Calu3 (cell line): ENCODE data around the gene MLPH. TPM values are rescaled to one million over a fixed set of nuclear protein-coding genes. Genes with fewer than 3 reads are reported as not detected.

Experiments used
- BruUV-seq: library from RNA; stranded (reverse); fragments of 400-500 nt; replicated peaks from 2 replicates; lab custom pipeline; 2021; lab: Mats Ljungman, UMichigan
- CTCF ChIA-PET: fragments of 300-600 bp; sonication (Branson Sonifier 250); formaldehyde crosslinking; loops from one replicate; lab custom pipeline; 2022; ENCODE audit warnings: antibody characterized with exemption; lab: Charles Lee
- DNase-seq: peaks from one replicate; pipeline ENCODE4 v3.0.0; 2022
- H3K27ac Mint-ChIP-seq: one replicate; pipeline ENCODE4 v1.8.0; 2022; ENCODE audit warnings: mixed read lengths; ENCODE audit not compliant: unreplicated experiment
- H3K27me3 Mint-ChIP-seq: one replicate; pipeline ENCODE4 v1.8.0; 2022; ENCODE audit warnings: mixed read lengths; ENCODE audit not compliant: unreplicated experiment
- H3K36me3 Mint-ChIP-seq: one replicate; pipeline ENCODE4 v1.8.0; 2022; ENCODE audit warnings: mild to moderate bottlenecking, moderate library complexity, mixed read lengths; ENCODE audit not compliant: insufficient read depth, unreplicated experiment
- H3K4me1 Mint-ChIP-seq: one replicate; pipeline ENCODE4 v1.8.0; 2022; ENCODE audit warnings: mild to moderate bottlenecking, low read depth, mixed read lengths; ENCODE audit not compliant: unreplicated experiment
- H3K4me3 Mint-ChIP-seq: one replicate; pipeline ENCODE4 v1.8.0; 2022; ENCODE audit warnings: mild to moderate bottlenecking, low read depth, moderate library complexity, mixed read lengths; ENCODE audit not compliant: unreplicated experiment
- H3K9me3 Mint-ChIP-seq: one replicate; pipeline ENCODE4 v1.8.0; 2022; ENCODE audit warnings: low read depth, mixed read lengths; ENCODE audit not compliant: unreplicated experiment
- intact Hi-C: fragments of 100-400 bp; cut with micrococcal nuclease; formaldehyde crosslinking; loops from one replicate; pipeline ENCODE4 v1.10.0; 2022; ENCODE audit not compliant: unreplicated experiment
- total RNA-seq: library from RNA; stranded (reverse); gene quantifications from 2 replicates; pipeline ENCODE4 v1.2.3, GENCODE V29; 2022
- TF ChIP-seq, protein P1 (sequence below): fragments of 200-600 bp; IDR thresholded peaks from one replicate; pipeline ENCODE4 v1.8.0; 2022; ENCODE audit warnings: antibody characterized with exemption; ENCODE audit not compliant: unreplicated experiment

MLPH gene
- total RNA-seq, 1 experiment from 2014 or later: 39.8 TPM

DNA sequence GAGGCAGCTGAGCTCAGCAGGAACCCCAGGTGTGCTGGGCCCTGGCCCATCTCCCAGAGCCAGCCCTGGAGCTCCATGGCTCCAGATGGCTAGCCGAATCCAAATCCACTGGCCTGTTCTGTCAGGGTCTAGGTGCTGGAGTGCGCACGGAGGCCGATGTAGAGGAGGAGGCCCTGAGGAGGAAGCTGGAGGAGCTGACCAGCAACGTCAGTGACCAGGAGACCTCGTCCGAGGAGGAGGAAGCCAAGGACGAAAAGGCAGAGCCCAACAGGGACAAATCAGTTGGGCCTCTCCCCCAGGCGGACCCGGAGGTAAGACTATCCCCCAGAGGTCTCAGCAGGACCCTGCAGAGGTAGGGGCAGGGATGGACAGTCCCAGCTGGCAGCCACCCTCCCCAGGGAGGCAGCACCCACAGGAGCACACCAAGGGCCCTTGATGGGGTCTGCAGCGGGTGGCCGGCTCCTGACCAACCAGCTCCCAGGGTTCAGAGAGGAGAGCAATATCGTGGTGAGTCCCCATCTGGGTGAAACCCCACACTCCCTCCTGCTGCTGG, 53.2 kb downstream of the MLPH start:
- H3K4me1 Mint-ChIP-seq: no peaks in the 10 kb centered on the region
- H3K27me3 Mint-ChIP-seq: no peaks in the 10 kb centered on the region
- no peak overlapping the region for H3K27ac Mint-ChIP-seq
- no TSS peak for BruUV-seq
- no peak overlapping the region for H3K4me3 Mint-ChIP-seq
- DNase-seq: no peak
- TF ChIP-seq, protein P1, sequence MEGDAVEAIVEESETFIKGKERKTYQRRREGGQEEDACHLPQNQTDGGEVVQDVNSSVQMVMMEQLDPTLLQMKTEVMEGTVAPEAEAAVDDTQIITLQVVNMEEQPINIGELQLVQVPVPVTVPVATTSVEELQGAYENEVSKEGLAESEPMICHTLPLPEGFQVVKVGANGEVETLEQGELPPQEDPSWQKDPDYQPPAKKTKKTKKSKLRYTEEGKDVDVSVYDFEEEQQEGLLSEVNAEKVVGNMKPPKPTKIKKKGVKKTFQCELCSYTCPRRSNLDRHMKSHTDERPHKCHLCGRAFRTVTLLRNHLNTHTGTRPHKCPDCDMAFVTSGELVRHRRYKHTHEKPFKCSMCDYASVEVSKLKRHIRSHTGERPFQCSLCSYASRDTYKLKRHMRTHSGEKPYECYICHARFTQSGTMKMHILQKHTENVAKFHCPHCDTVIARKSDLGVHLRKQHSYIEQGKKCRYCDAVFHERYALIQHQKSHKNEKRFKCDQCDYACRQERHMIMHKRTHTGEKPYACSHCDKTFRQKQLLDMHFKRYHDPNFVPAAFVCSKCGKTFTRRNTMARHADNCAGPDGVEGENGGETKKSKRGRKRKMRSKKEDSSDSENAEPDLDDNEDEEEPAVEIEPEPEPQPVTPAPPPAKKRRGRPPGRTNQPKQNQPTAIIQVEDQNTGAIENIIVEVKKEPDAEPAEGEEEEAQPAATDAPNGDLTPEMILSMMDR: no peak
- CTCF ChIA-PET: interaction anchor here (1.2 to 1.7 kb wide), 2 partner anchors 28 to 32 kb away, joined by 3 to 7 read pairs; no protein-coding TSS in a partner anchor
- H3K9me3 Mint-ChIP-seq: no peaks in the 10 kb centered on the region
- intact Hi-C loops: no loop called here
- H3K36me3 Mint-ChIP-seq: peaks cover 4% of the 10 kb centered on the region

DNA sequence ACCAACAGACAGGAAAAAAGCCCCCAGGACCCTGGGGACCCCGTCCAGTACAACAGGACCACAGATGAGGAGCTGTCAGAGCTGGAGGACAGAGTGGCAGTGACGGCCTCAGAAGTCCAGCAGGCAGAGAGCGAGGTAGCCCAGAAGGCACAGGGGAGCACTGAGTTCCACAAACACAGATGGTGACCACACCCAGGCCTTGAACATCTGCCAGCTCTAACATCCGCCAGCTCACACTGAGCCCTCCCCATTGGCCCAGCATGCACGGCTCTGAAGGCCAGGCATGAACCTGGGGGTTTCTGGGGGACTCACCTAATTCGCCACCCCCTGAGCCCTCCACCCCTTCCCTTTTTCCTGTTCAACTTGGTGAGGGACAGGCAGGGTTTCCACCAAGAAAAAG, 53.8 kb downstream of the MLPH start:
- no TSS peak for BruUV-seq
- TF ChIP-seq, protein P1: no peak
- CTCF ChIA-PET: interaction anchor here (1.7 kb wide), 1 partner anchor 31 kb away, joined by 7 read pairs; no protein-coding TSS in a partner anchor
- no peak for DNase-seq
- Mint-ChIP-seq H3K36me3 (peaks cover 4% of the 10 kb centered on the region), H3K9me3 (no peaks in the 10 kb centered on the region), H3K27ac (no peak overlapping the region), H3K27me3 (no peaks in the 10 kb centered on the region), H3K4me3 (no peak overlapping the region), H3K4me1 (no peaks in the 10 kb centered on the region)
- intact Hi-C loops: no loop called here

DNA sequence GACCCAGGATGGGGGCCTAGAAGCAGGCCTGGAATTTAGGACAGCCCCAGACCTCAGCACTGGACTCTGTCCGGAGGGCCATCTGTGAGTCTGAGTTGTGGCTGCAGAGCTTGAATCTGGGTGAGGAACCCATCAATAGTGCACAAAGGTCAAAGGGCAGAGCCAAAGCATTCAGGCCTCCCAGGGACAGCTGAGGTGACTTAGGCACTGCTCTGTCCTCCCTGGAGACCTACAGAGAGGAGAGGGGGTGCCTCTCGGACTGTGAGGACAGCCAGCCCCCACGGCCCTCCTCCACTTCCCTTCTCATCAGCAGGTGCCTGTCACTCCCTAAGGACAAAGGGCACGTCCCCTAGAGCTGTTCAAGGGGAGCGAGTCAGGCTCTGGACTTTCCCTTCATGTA, 54.2 kb downstream of the MLPH start:
- CTCF ChIA-PET: interaction anchor here (1.7 kb wide), 1 partner anchor 31 kb away, joined by 7 read pairs; no protein-coding TSS in a partner anchor
- intact Hi-C loops: no loop called here
- TF ChIP-seq, protein P1: no peak

DNA sequence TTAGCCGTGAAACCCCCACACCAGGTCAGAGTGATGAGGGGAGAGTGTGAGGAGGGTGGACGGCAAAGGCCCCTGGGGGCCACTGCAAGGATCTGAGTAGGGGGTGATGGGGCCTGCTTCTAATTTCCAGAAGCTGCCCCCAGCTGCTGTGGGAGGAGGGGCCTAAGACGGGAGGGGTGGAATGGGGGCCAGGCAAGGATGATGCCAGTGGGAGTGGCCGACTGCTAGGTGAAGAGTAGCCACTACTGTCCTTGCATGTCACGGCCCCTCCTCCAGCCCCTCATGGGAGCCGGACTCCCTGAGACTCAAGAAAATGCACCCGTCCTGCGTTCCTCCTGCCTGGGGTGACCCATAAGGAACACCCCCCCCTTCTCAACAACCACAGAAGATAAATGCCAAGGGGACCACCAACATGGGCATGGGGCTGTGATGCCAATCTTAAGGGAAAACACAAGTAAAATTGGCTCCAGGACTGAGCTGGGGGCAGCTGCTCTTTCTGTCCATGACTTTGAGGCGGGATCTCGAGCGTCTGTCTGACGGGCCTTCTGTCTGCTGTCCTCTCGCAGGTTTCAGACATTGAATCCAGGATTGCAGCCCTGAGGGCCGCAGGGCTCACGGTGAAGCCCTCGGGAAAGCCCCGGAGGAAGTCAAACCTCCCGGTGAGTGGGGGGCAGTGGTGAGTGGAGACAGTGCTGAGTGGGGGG, 55.1 kb downstream of the MLPH start:
- Mint-ChIP-seq H3K9me3 (no peaks in the 10 kb centered on the region), H3K4me3 (no peak overlapping the region), H3K27ac (no peak overlapping the region), H3K36me3 (peaks cover 9% of the 10 kb centered on the region), H3K27me3 (no peaks in the 10 kb centered on the region), H3K4me1 (no peaks in the 10 kb centered on the region)
- TF ChIP-seq, protein P1: no peak
- intact Hi-C loops: no loop called here
- CTCF ChIA-PET: interaction anchor here (1.7 kb wide), 1 partner anchor 30 kb away, joined by 7 read pairs; no protein-coding TSS in a partner anchor
- no peak for DNase-seq
- no TSS peak for BruUV-seq

More for the DNA sequence above, 54.2 kb downstream of the MLPH start:
- Mint-ChIP-seq H3K4me1 (no peaks in the 10 kb centered on the region), H3K4me3 (no peak overlapping the region), H3K36me3 (peaks cover 4% of the 10 kb centered on the region), H3K27me3 (no peaks in the 10 kb centered on the region), H3K27ac (no peak overlapping the region), H3K9me3 (no peaks in the 10 kb centered on the region)
- DNase-seq: no peak
- no TSS peak for BruUV-seq
